ENCODE results near the gene AZIN2. TPM values are rescaled to one million over a fixed set of nuclear protein-coding genes. Genes with fewer than 3 reads are reported as not detected.

Gene AZIN2
- polyA plus RNA-seq, 1 experiment = 6.4 TPM

- DNase-seq (ENCODE audit: low read depth) = no peak
- CTCF ChIA-PET = interaction anchor here (1.3 to 2.0 kb wide), 3 partner anchors 37 to 132 kb away, joined by 3 to 5 read pairs (median 3); no protein-coding TSS in a partner anchor
- no peak overlapping the region for H3K4me3 ChIP-seq (ENCODE audit: low read depth, low read length)
- no peak for TF ChIP-seq CTCF (IDR thresholded peaks at IDR 0.05; ENCODE audit: insufficient read depth, low read depth, low read length)
- POLR2A ChIA-PET = no interaction called here
- peaks cover 2% of the 10 kb centered on the region for H3K36me3 ChIP-seq (ENCODE audit: control insufficient read depth, insufficient read depth, low read length)
- H3K27me3 ChIP-seq (ENCODE audit: control insufficient read depth, insufficient read depth, low read length) = no peaks in the 10 kb centered on the region
These were observed 82.9 kb downstream of the AZIN2 start for GRCh38 chr1:33163621-33164519.

- Histone ChIP-seq H3K27me3 (ENCODE audit: control insufficient read depth, insufficient read depth, low read length) (no peaks in the 10 kb centered on the region), H3K4me3 (ENCODE audit: low read depth, low read length) (no peak overlapping the region), H3K36me3 (ENCODE audit: control insufficient read depth, insufficient read depth, low read length) (no peaks in the 10 kb centered on the region; the same call in 1 of the 2 replicates)
- no peak for TF ChIP-seq CTCF (IDR thresholded peaks at IDR 0.05; ENCODE audit: insufficient read depth, low read depth, low read length)
- CTCF ChIA-PET = no interaction called here
- no peak for DNase-seq (ENCODE audit: low read depth)
- POLR2A ChIA-PET = no interaction called here
These were observed 84.3 kb downstream of the AZIN2 start for GRCh38 chr1:33165209-33165608.

GRCh38 chr1:33165809-33166208 is 84.9 kb downstream of the AZIN2 start:
- TF ChIP-seq CTCF (IDR thresholded peaks at IDR 0.05; ENCODE audit: insufficient read depth, low read depth, low read length) = no peak
- POLR2A ChIA-PET = no interaction called here
- CTCF ChIA-PET = no interaction called here

GRCh38 chr1:33167650-33168447 is 86.9 kb downstream of the AZIN2 start:
- CTCF ChIA-PET = interaction anchor here (0.9 kb wide), 1 partner anchor 41 kb away, joined by 4 read pairs; no protein-coding TSS in a partner anchor
- TF ChIP-seq CTCF (IDR thresholded peaks at IDR 0.05; ENCODE audit: insufficient read depth, low read depth, low read length) = no peak
- H3K36me3 ChIP-seq (ENCODE audit: control insufficient read depth, insufficient read depth, low read length) = no peaks in the 10 kb centered on the region; the same call in 1 of the 2 replicates
- no peaks in the 10 kb centered on the region for H3K27me3 ChIP-seq (ENCODE audit: control insufficient read depth, insufficient read depth, low read length)
- H3K4me3 ChIP-seq (ENCODE audit: low read depth, low read length) = no peak overlapping the region
- POLR2A ChIA-PET = no interaction called here
- DNase-seq (ENCODE audit: low read depth) = no peak

More at GRCh38 chr1:33165809-33166208, 84.9 kb downstream of the AZIN2 start:
- no peaks in the 10 kb centered on the region for H3K27me3 ChIP-seq (ENCODE audit: control insufficient read depth, insufficient read depth, low read length)
- no peaks in the 10 kb centered on the region; the same call in 1 of the 2 replicates for H3K36me3 ChIP-seq (ENCODE audit: control insufficient read depth, insufficient read depth, low read length)
- no peak for DNase-seq (ENCODE audit: low read depth)
- H3K4me3 ChIP-seq (ENCODE audit: low read depth, low read length) = no peak overlapping the region

Data from BJ (cell line).